Suprapubic skin (tissue), 3 donors: Measurements from ENCODE around the gene ATL1.

Source experiments
- EP300 ChIP-seq: sonication (generic); formaldehyde crosslinking; IDR thresholded peaks from one replicate; pipeline ENCODE4 v1.6.1; 2017; ENCODE audit warnings: antibody characterized with exemption
- POLR2A ChIP-seq, 2 donors: fragments of 450-650 bp; IDR thresholded peaks; one replicate each; pipeline ENCODE4 v1.6.1; 2017; ENCODE audit warnings: antibody characterized with exemption in 2 of 2, mild to moderate bottlenecking in 2 of 2, moderate library complexity in 2 of 2
- TF ChIP-seq, protein P1 (sequence below), 2 donors: fragments of 200-600 bp in 1 of 2; fragments of 450-650 bp in 1 of 2; sonication (generic) in 1 of 2; IDR thresholded peaks; one replicate each; pipeline ENCODE4 v1.5.1; 2016 to 2019; ENCODE audit warnings: antibody characterized with exemption in 2 of 2, mild to moderate bottlenecking in 1 of 2, moderate library complexity in 1 of 2

GRCh38 chr14:50512463-50512862, 47.5 kb upstream of the ATL1 start:
- TF ChIP-seq, protein P1, sequence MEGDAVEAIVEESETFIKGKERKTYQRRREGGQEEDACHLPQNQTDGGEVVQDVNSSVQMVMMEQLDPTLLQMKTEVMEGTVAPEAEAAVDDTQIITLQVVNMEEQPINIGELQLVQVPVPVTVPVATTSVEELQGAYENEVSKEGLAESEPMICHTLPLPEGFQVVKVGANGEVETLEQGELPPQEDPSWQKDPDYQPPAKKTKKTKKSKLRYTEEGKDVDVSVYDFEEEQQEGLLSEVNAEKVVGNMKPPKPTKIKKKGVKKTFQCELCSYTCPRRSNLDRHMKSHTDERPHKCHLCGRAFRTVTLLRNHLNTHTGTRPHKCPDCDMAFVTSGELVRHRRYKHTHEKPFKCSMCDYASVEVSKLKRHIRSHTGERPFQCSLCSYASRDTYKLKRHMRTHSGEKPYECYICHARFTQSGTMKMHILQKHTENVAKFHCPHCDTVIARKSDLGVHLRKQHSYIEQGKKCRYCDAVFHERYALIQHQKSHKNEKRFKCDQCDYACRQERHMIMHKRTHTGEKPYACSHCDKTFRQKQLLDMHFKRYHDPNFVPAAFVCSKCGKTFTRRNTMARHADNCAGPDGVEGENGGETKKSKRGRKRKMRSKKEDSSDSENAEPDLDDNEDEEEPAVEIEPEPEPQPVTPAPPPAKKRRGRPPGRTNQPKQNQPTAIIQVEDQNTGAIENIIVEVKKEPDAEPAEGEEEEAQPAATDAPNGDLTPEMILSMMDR (IDR thresholded peaks at IDR 0.05) = no peak
- TF ChIP-seq EP300 (no peak), POLR2A (IDR thresholded peaks at IDR 0.05) (no peak)
